Chondrocyte (in vitro differentiated cells): Measurements from ENCODE around the gene ROPN1L. TPM values are rescaled to one million over a fixed set of nuclear protein-coding genes. Genes with fewer than 3 reads are reported as not detected.

ENCODE experiments used
- DNase-seq: peaks from one replicate; pipeline ENCODE4 v3.0.0; 2021; ENCODE audit warnings: mixed read lengths, low spot score
- H3K27ac Mint-ChIP-seq: one replicate; pipeline ENCODE4 v1.8.0; 2021; ENCODE audit warnings: mild to moderate bottlenecking, moderate library complexity, mixed read lengths; ENCODE audit not compliant: unreplicated experiment
- H3K27me3 Mint-ChIP-seq: 2 replicates; pipeline ENCODE4 v1.8.0; 2021; ENCODE audit warnings: low read depth, mixed read lengths
- H3K36me3 Mint-ChIP-seq: 2 replicates; pipeline ENCODE4 v1.8.0; 2021; ENCODE audit warnings: low read depth, mixed read lengths
- H3K4me1 Mint-ChIP-seq: 2 replicates; pipeline ENCODE4 v1.8.0; 2021; ENCODE audit warnings: low read depth, mild to moderate bottlenecking, mixed read lengths
- H3K4me3 Mint-ChIP-seq: one replicate; pipeline ENCODE4 v1.8.0; 2021; ENCODE audit warnings: mild to moderate bottlenecking, moderate library complexity, mixed read lengths; ENCODE audit not compliant: unreplicated experiment
- H3K9me3 Mint-ChIP-seq: 2 replicates; pipeline ENCODE4 v1.8.0; 2021; ENCODE audit warnings: low read depth, mixed read lengths
- total RNA-seq: library from RNA; stranded (reverse); gene quantifications from 3 replicates; pipeline ENCODE4 v1.2.1, GENCODE V29; 2021
- TF ChIP-seq, protein P1 (sequence below): fragments of 200-600 bp; sonication (generic); IDR thresholded peaks from 2 replicates; pipeline ENCODE4 v1.5.0; 2021; ENCODE audit warnings: antibody characterized with exemption, mild to moderate bottlenecking, moderate library complexity

Gene ROPN1L
- total RNA-seq, 1 donor from 2014 or later, result 0.37 TPM

DNA sequence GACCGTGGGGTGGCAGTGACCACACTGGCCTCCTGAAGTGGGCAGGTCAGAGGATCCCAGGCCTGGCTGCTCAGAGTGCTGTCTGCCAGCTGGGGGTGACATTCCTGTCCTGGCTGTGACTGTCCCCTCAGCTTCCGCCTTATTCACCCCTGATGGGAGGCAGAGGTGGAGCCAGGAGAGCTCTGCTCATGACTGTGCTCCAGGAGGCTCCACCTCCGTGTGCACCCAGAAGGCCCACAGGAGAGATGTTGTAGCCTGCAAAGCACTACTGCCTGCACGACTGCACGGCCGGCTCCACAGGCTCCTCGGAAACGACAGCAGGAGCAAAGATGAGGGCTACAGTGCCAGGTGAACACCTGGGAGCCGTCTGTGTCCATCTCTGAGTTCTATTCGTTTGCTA lies 60.9 kb downstream of the ROPN1L start:
- peak; percentile 51 for DNase-seq
- H3K27me3 Mint-ChIP-seq, result peaks cover 3% of the 10 kb centered on the region
- TF ChIP-seq, protein P1, sequence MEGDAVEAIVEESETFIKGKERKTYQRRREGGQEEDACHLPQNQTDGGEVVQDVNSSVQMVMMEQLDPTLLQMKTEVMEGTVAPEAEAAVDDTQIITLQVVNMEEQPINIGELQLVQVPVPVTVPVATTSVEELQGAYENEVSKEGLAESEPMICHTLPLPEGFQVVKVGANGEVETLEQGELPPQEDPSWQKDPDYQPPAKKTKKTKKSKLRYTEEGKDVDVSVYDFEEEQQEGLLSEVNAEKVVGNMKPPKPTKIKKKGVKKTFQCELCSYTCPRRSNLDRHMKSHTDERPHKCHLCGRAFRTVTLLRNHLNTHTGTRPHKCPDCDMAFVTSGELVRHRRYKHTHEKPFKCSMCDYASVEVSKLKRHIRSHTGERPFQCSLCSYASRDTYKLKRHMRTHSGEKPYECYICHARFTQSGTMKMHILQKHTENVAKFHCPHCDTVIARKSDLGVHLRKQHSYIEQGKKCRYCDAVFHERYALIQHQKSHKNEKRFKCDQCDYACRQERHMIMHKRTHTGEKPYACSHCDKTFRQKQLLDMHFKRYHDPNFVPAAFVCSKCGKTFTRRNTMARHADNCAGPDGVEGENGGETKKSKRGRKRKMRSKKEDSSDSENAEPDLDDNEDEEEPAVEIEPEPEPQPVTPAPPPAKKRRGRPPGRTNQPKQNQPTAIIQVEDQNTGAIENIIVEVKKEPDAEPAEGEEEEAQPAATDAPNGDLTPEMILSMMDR, result no peak
- H3K36me3 Mint-ChIP-seq, result no peaks in the 10 kb centered on the region
- no peak overlapping the region for H3K4me3 Mint-ChIP-seq
- H3K9me3 Mint-ChIP-seq, result no peaks in the 10 kb centered on the region
- H3K4me1 Mint-ChIP-seq, result no peaks in the 10 kb centered on the region
- no peak overlapping the region for H3K27ac Mint-ChIP-seq

DNA sequence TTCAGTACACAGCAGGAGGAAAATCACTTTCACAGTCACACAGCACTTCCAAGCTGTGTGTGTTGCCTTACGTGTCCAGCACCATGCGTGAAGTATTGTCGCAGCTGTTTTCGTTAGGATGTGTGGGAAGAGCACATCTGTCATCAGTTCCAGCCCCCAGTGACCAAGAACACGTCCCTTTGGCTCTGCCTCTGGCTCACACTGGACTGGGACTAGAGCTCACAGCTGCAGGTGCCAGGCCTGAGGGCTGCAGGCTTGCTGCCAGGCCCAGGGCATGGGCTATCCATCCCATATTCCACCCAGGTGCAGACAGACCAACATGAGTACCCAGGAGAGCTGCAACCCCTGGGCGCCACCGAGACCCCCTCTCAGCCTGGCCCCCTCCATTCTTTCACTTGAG lies 61.6 kb downstream of the ROPN1L start:
- TF ChIP-seq, protein P1, result no peak
- no peaks in the 10 kb centered on the region for H3K9me3 Mint-ChIP-seq
- H3K27me3 Mint-ChIP-seq, result peaks cover 3% of the 10 kb centered on the region
- peak; percentile 47 for DNase-seq
- H3K4me1 Mint-ChIP-seq, result no peaks in the 10 kb centered on the region
- H3K27ac Mint-ChIP-seq, result no peak overlapping the region
- H3K36me3 Mint-ChIP-seq, result no peaks in the 10 kb centered on the region
- H3K4me3 Mint-ChIP-seq, result no peak overlapping the region

DNA sequence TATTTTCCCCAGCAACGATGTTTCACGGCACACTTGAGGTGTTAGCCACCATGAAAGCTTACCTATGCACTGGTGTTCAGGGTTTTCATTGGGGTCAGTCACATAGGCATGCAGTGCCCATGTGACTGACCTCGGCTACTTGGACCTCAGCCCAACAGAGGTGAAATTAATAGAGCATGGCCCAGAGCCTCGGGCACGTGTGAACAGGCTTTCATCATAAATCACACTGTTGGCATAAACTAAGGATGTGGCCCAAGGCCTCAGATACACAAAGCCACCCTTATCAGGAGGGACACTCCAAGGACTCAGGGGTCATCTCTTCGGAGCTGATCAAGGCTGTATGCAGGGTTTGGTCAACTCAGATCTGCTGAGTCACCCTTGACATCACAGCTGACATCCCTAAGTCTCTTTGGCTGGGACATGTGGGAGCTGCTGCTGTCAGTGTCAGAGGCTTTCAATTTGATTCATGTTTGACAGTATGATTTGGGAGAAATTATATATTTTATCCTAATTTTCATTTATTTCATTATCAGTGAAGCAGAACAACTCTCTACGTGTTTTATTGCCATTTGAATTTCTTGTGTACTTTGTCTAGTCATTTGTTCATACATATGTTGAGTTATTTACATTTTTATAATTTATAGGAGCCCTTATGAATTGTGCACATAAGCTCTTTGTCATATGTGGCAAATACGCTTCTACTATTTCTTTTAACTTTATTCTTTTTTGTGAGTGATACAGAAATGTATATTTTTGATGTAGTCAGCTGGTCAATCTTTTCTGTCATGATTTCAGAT lies 62.5 kb downstream of the ROPN1L start:
- no peaks in the 10 kb centered on the region for H3K4me1 Mint-ChIP-seq
- no peak overlapping the region for H3K27ac Mint-ChIP-seq
- TF ChIP-seq, protein P1, result no peak
- H3K9me3 Mint-ChIP-seq, result no peaks in the 10 kb centered on the region
- no peak overlapping the region for H3K4me3 Mint-ChIP-seq
- H3K27me3 Mint-ChIP-seq, result peaks cover 3% of the 10 kb centered on the region
- peak; percentile 25 for DNase-seq
- peaks cover 1% of the 10 kb centered on the region for H3K36me3 Mint-ChIP-seq

DNA sequence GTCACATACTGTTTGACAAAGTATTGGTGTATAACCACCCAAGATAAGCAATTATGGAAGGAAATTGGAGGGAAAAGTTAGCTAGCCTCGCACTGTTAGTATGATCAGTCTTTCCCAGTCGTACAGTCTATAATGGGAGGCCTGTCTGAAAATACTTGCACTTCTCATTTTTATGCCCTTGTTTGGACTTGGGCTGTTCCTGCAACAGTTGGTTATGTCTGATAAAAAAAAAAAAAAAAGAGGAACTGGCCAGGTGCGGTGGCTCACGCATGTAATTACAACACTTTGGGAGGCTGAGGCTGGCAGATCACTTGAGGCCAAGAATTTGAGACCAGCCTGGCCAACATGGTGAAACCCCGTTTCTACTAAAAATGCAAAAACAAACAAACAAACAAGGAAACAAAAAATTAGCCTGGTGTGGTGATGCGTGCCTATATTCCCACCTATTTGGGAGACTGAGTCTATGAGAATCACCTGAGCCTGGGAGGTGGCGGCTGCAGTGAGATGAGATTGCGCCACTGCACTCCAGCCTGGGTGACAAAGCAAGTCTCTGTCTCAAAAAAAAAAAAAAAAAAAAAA lies 63.9 kb downstream of the ROPN1L start:
- no peak overlapping the region for H3K27ac Mint-ChIP-seq
- no peak overlapping the region for H3K4me3 Mint-ChIP-seq
- peaks cover 1% of the 10 kb centered on the region for H3K36me3 Mint-ChIP-seq
- no peaks in the 10 kb centered on the region for H3K4me1 Mint-ChIP-seq
- H3K9me3 Mint-ChIP-seq, result no peaks in the 10 kb centered on the region
- no peak for DNase-seq
- TF ChIP-seq, protein P1, result no peak
- H3K27me3 Mint-ChIP-seq, result peaks cover under 1% of the 10 kb centered on the region

DNA sequence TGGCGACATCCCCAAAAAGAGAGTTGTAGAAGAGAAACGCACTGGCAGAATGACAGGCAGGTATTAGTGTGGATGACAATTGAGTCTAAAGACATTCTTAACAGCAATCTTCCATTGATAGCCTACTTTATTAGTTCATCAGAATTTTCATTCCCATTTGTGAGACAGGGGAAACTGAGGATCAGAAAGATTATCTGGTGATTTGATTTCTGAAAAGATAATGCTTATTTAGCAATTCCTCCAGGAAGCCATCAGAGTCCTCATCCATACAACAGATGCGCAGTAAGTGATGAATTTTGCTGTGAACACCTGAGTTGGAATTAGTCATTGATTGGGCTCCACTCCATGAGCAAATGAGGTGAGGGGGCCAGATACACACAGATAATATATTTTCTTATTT lies 64.9 kb downstream of the ROPN1L start:
- Mint-ChIP-seq H3K9me3 (no peaks in the 10 kb centered on the region), H3K36me3 (peaks cover 1% of the 10 kb centered on the region), H3K27me3 (no peaks in the 10 kb centered on the region), H3K4me1 (no peaks in the 10 kb centered on the region), H3K4me3 (no peak overlapping the region), H3K27ac (no peak overlapping the region)
- no peak for DNase-seq
- TF ChIP-seq, protein P1, result no peak
